Testis (tissue), 5 donors: ENCODE measurements around the gene CAVIN1. TPM values are rescaled to one million over a fixed set of nuclear protein-coding genes. Genes with fewer than 3 reads are reported as not detected.
A peak's percentile ranks its signal among the peaks of the same experiment; 100 is the strongest.

ENCODE experiments used
- DNase-seq: peaks from one replicate; pipeline ENCODE4 v3.0.0-alpha.2; 2019
- H3K27ac ChIP-seq, 2 donors: fragments of 200-600 bp; sonication (generic); one replicate each; pipeline ENCODE4 v1.5.1; 2019
- H3K27me3 ChIP-seq: fragments of 200-600 bp; sonication (generic); one replicate; pipeline ENCODE4 v1.5.1; 2019
- H3K36me3 ChIP-seq: fragments of 200-600 bp; sonication (generic); one replicate; pipeline ENCODE4 v1.5.1; 2017; ENCODE audit warnings: low read depth; ENCODE audit errors: missing control alignments
- H3K4me1 ChIP-seq: fragments of 200-600 bp; sonication (generic); one replicate; pipeline ENCODE4 v1.5.1; 2019
- H3K4me3 ChIP-seq, 2 donors: fragments of 200-600 bp; sonication (generic); one replicate each; pipeline ENCODE4 v1.5.1; 2017 to 2019
- H3K9me3 ChIP-seq: fragments of 200-600 bp; sonication (generic); one replicate; pipeline ENCODE4 v1.5.1; 2017
- CTCF ChIP-seq, 3 experiments: fragments of 450-650 bp in 2 of 3; fragments of 200-600 bp in 1 of 3; sonication (generic) in 1 of 3; IDR thresholded peaks; one replicate each; pipeline ENCODE4 v1.5.1; 2016 to 2019; ENCODE audit warnings: antibody characterized with exemption in 3 of 3, mild to moderate bottlenecking in 2 of 3, moderate library complexity in 1 of 3
- POLR2A ChIP-seq: fragments of 450-650 bp; IDR thresholded peaks from one replicate; pipeline ENCODE4 v1.6.1; 2017; ENCODE audit warnings: antibody characterized with exemption, mild to moderate bottlenecking, moderate library complexity
- WGBS, 2 donors: methylation state at CpG; one replicate each; pipeline ENCODE4 v1.1.5; 2018; 5-methylcytosine and 5-hydroxymethylcytosine counted together
- intact Hi-C: fragments of 100-400 bp; cut with DNase I; formaldehyde crosslinking; loops from one replicate; pipeline ENCODE4 v1.15.1; 2023; ENCODE audit warnings: low total_unique reads
- long read RNA-seq, 2 donors: transcript quantifications; one replicate each; lab custom pipeline, GENCODE V29; 2026
- polyA plus RNA-seq: library from polyadenylated mRNA; stranded (reverse); fragments of 350-450 nt; fragmentation: Illumina TruSeq; extraction: RNeasy Lipid Tissue Mini Kit (QIAGEN cat#74804); gene quantifications from one replicate; pipeline ENCODE4 v1.2.3, GENCODE V29; 2014; ENCODE audit warnings: low read depth, low replicate concordance; ENCODE audit not compliant: insufficient read depth
- total RNA-seq, 2 donors: library from RNA; depleted of rRNA; stranded (reverse); fragments of >200 nt; gene quantifications; one replicate each; pipeline ENCODE4 v1.2.3, GENCODE V29; 2016

CAVIN1 gene
- 10 to 100 TPM; 49.4 to 68.4 TPM for total RNA-seq
- 106 TPM for polyA plus RNA-seq
- long read RNA-seq, donor 1, transcript CAVIN1-201 (2 exons, 3,828 nt) = major isoform, 50 of 50 reads
- long read RNA-seq, donor 1, partial matches to known transcripts = 0 of 50 reads
- long read RNA-seq, donor 1, other reads (novel, unspliced or antisense) = 0 of 50 reads
- long read RNA-seq, donor 2, transcript CAVIN1-201 (2 exons, 3,828 nt) = major isoform, 23 of 23 reads
- long read RNA-seq, donor 2, partial matches to known transcripts = 0 of 23 reads
- long read RNA-seq, donor 2, other reads (novel, unspliced or antisense) = 0 of 23 reads

- Histone ChIP-seq H3K36me3 (no peaks in the 10 kb centered on the region), H3K4me1 (peaks cover 10% of the 10 kb centered on the region), H3K9me3 (no peaks in the 10 kb centered on the region), H3K4me3 (peak within 1 kb of the TSS; percentile 78 to 87), H3K27ac (peak within 1 kb of the TSS; percentile 92 to 97), H3K27me3 (no peaks in the 10 kb centered on the region)
- WGBS, 2 donors = 0 to 1% methylated on average over 18 to 56 of the region's 58 CpGs
- intact Hi-C loops = loop anchor here (10.0 kb wide), 1 partner anchor 102 kb away; no protein-coding TSS in a partner anchor
- peak; percentile 95 for DNase-seq
- TF ChIP-seq POLR2A (peak; percentile 74), CTCF (IDR thresholded peaks at IDR 0.05) (no peak)
Observed at GRCh38 chr17:42422958-42423712, at the start of gene CAVIN1. TSS of gene CAVIN1 (minus strand) at chr17:42423256. CDS start at chr17:42423097, 159 bp downstream.

- Histone ChIP-seq H3K4me1 (no peaks in the 10 kb centered on the region), H3K9me3 (no peaks in the 10 kb centered on the region), H3K27ac (no peak overlapping the region), H3K36me3 (no peaks in the 10 kb centered on the region), H3K4me3 (no peak overlapping the region), H3K27me3 (no peaks in the 10 kb centered on the region)
- WGBS, 2 donors = 60 to 67% methylated on average over 5 of the region's 5 CpGs
- intact Hi-C loops = no loop called here
- TF ChIP-seq CTCF (IDR thresholded peaks at IDR 0.05) = no peak
- no peak for DNase-seq
Observed at GRCh38 chr17:42467889-42468288, 44.8 kb upstream of the CAVIN1 start.

GRCh38 chr17:42463976-42464400, 40.9 kb upstream of the CAVIN1 start:
- Histone ChIP-seq H3K4me1 (peaks cover 10% of the 10 kb centered on the region), H3K27ac (no peak overlapping the region), H3K4me3 (no peak overlapping the region), H3K27me3 (no peaks in the 10 kb centered on the region), H3K9me3 (no peaks in the 10 kb centered on the region), H3K36me3 (no peaks in the 10 kb centered on the region)
- DNase-seq = no peak
- WGBS, 2 donors = 82% methylated on average over 4 of the region's 4 CpGs
- no peak for TF ChIP-seq CTCF (IDR thresholded peaks at IDR 0.05)
- TF ChIP-seq POLR2A = no peak
- intact Hi-C loops = no loop called here

GRCh38 chr17:42460371-42460770, 37.3 kb upstream of the CAVIN1 start:
- 67 to 74% methylated on average over 1 of the region's 1 CpG for WGBS, 2 donors

More at GRCh38 chr17:42460371-42460770, 37.3 kb upstream of the CAVIN1 start:
- Histone ChIP-seq H3K9me3 (no peaks in the 10 kb centered on the region), H3K36me3 (no peaks in the 10 kb centered on the region), H3K27me3 (no peaks in the 10 kb centered on the region), H3K4me1 (peaks cover 21% of the 10 kb centered on the region), H3K4me3 (no peak overlapping the region), H3K27ac (peak overlapping the region; percentile 97 to 99)
- intact Hi-C loops = no loop called here
- no peak for DNase-seq
- no peak for TF ChIP-seq CTCF (IDR thresholded peaks at IDR 0.05)
